GM23338 (cell line): ENCODE data around the gene SLC17A6. TPM values are rescaled to one million over a fixed set of nuclear protein-coding genes. Genes with fewer than 3 reads are reported as not detected.

ENCODE experiments used
- ATAC-seq: fragments of 200-7000 bp; cut with Tn5 transposase; 3 replicates; pipeline ENCODE4 v1.9.1; 2020
- DNase-seq: peaks from one replicate; pipeline ENCODE4 v3.0.0-alpha.2; 2015; ENCODE audit warnings: low spot score
- H2AFZ ChIP-seq: fragments of 200-600 bp; sonication (generic); 2 replicates; pipeline ENCODE4 v1.8.0; 2016; ENCODE audit warnings: antibody characterized with exemption, mild to moderate bottlenecking, moderate library complexity
- H3F3A ChIP-seq: fragments of 200-600 bp; sonication (generic); replicated peaks from 2 replicates; pipeline ENCODE4 v1.8.0; 2017; ENCODE audit warnings: antibody characterized with exemption, mixed run types, low read depth
- H3K27ac ChIP-seq: fragments of 200-600 bp; sonication (generic); 2 replicates; pipeline ENCODE4 v1.6.1; 2016; ENCODE audit warnings: low read depth
- H3K27me3 ChIP-seq: fragments of 200-600 bp; sonication (generic); 2 replicates; pipeline ENCODE4 v1.8.0; 2016; ENCODE audit warnings: mild to moderate bottlenecking, mixed run types, moderate library complexity; ENCODE audit not compliant: insufficient read depth
- H3K36me3 ChIP-seq: fragments of 200-600 bp; sonication (generic); 2 replicates; pipeline ENCODE4 v1.8.0; 2016; ENCODE audit warnings: mild to moderate bottlenecking; ENCODE audit not compliant: insufficient read depth
- H3K4me1 ChIP-seq: fragments of 200-600 bp; sonication (generic); 2 replicates; pipeline ENCODE4 v1.8.0; 2016; ENCODE audit warnings: mild to moderate bottlenecking, moderate library complexity; ENCODE audit not compliant: insufficient read depth
- H3K4me2 ChIP-seq: fragments of 200-600 bp; sonication (generic); 2 replicates; pipeline ENCODE4 v1.7.1; 2017; ENCODE audit warnings: mixed run types
- H3K4me3 ChIP-seq: fragments of 200-600 bp; sonication (generic); 2 replicates; pipeline ENCODE4 v1.6.1; 2016; ENCODE audit warnings: mixed run types
- H3K79me2 ChIP-seq: fragments of 200-600 bp; sonication (generic); replicated peaks from 2 replicates; pipeline ENCODE4 v1.8.0; 2017; ENCODE audit warnings: mild to moderate bottlenecking; ENCODE audit not compliant: insufficient read depth
- H3K9me2 ChIP-seq: fragments of 200-600 bp; sonication (generic); 2 replicates; pipeline ENCODE4 v1.8.0; 2017; ENCODE audit not compliant: insufficient read depth
- H4K20me1 ChIP-seq: fragments of 200-600 bp; sonication (generic); replicated peaks from 2 replicates; pipeline ENCODE4 v1.8.0; 2017; ENCODE audit warnings: mild to moderate bottlenecking; ENCODE audit not compliant: insufficient read depth
- H3K27ac Mint-ChIP-seq: 2 replicates; pipeline ENCODE4 v1.8.0; 2020; ENCODE audit warnings: inconsistent platforms, mild to moderate bottlenecking, moderate library complexity, mixed read lengths
- H3K27me3 Mint-ChIP-seq: 3 replicates; pipeline ENCODE4 v1.8.0; 2022; ENCODE audit warnings: low read depth, mild to moderate bottlenecking, moderate library complexity, mixed read lengths, inconsistent platforms; ENCODE audit not compliant: insufficient read depth, poor library complexity
- H3K36me3 Mint-ChIP-seq: 3 replicates; pipeline ENCODE4 v1.8.0; 2021; ENCODE audit warnings: low read depth, mild to moderate bottlenecking, inconsistent platforms, moderate library complexity, mixed read lengths
- H3K4me1 Mint-ChIP-seq: 3 replicates; pipeline ENCODE4 v1.8.0; 2020; ENCODE audit warnings: mild to moderate bottlenecking, inconsistent platforms, mixed read lengths
- H3K4me3 Mint-ChIP-seq: 3 replicates; pipeline ENCODE4 v1.8.0; 2021; ENCODE audit warnings: moderate library complexity, mild to moderate bottlenecking, inconsistent platforms, mixed read lengths
- H3K9me3 Mint-ChIP-seq: 3 replicates; pipeline ENCODE4 v1.8.0; 2020; ENCODE audit warnings: moderate library complexity, mild to moderate bottlenecking, inconsistent platforms, mixed read lengths
- EZH2phosphoT487 ChIP-seq: fragments of 200-600 bp; sonication (generic); IDR thresholded peaks from one replicate; pipeline ENCODE4 v1.8.1; 2018; ENCODE audit warnings: antibody characterized with exemption; ENCODE audit not compliant: unreplicated experiment
- ZNF331 ChIP-seq: fragments of 250-450 bp; sonication (Bioruptor Pico); IDR thresholded peaks from 2 replicates; pipeline ENCODE4 v1.5.0; 2020; ENCODE audit warnings: low read depth, mild to moderate bottlenecking, moderate library complexity
- polyA plus RNA-seq: library from polyadenylated mRNA; unstranded; fragments of >200 nt; fragmentation: Nextera tagmentation; extraction: Ambion mirVana; gene quantifications from 2 replicates; pipeline ENCODE4 v1.2.1, GENCODE V29; 2016
- total RNA-seq: library from RNA; depleted of rRNA; stranded (reverse); fragments of >200 nt; shearing (Covaris generic); gene quantifications from 2 replicates; pipeline ENCODE4 v1.2.3, GENCODE V29; 2014; rRNA removed
- TF ChIP-seq, protein P1 (sequence below), 2 experiments: fragments of 200-600 bp in 1 of 2; sonication (generic) in 1 of 2; conservative IDR thresholded peaks; 2 replicates each; pipeline versions ENCODE4 v1.5.1 to v1.6.1; 2016 to 2017; ENCODE audit warnings: antibody characterized with exemption in 2 of 2, low read depth in 2 of 2, mild to moderate bottlenecking in 2 of 2, moderate library complexity in 1 of 2

SLC17A6 gene
- total and polyA plus RNA-seq, 2 experiments from 2014 or later, result 0.31 TPM

DNA sequence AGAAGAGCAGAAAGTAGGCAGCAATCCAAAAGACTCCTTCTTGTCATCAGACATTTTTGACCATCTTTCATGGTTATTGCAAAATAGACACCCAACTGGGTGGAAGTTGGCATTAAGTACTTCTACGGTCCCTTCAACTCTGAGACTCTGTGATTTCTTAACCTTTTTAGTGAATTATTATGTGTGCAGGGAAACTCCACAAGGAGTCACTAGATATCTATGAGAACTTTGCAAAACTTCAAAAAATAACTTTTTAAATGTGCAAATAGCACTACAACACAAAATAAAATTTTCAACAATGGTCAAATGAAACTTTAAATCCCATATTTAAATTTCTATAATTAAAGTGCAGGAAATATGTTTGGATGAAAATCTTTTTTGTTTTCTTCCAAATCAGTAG, 88.7 kb downstream of the SLC17A6 start:
- no peak overlapping the region for H3K4me2 ChIP-seq
- no peak overlapping the region for H3K4me3 Mint-ChIP-seq
- TF ChIP-seq EZH2phosphoT487, result no peak
- no peak for TF ChIP-seq ZNF331 (CRISPR knock-in tag)
- TF ChIP-seq, protein P1, sequence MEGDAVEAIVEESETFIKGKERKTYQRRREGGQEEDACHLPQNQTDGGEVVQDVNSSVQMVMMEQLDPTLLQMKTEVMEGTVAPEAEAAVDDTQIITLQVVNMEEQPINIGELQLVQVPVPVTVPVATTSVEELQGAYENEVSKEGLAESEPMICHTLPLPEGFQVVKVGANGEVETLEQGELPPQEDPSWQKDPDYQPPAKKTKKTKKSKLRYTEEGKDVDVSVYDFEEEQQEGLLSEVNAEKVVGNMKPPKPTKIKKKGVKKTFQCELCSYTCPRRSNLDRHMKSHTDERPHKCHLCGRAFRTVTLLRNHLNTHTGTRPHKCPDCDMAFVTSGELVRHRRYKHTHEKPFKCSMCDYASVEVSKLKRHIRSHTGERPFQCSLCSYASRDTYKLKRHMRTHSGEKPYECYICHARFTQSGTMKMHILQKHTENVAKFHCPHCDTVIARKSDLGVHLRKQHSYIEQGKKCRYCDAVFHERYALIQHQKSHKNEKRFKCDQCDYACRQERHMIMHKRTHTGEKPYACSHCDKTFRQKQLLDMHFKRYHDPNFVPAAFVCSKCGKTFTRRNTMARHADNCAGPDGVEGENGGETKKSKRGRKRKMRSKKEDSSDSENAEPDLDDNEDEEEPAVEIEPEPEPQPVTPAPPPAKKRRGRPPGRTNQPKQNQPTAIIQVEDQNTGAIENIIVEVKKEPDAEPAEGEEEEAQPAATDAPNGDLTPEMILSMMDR (conservative IDR thresholded peaks at IDR 0.05; ENCODE audit: low read depth in 2 of 2), result no peak
- H3K27ac Mint-ChIP-seq, result no peak overlapping the region
- H3K27me3 ChIP-seq, result no peaks in the 10 kb centered on the region
- no peak overlapping the region for H2AFZ ChIP-seq
- H3K36me3 Mint-ChIP-seq, result no peaks in the 10 kb centered on the region
- DNase-seq, result no peak
- H3K4me3 ChIP-seq, result no peak overlapping the region
- H3K4me1 Mint-ChIP-seq, result peaks cover 12% of the 10 kb centered on the region
- H3K4me1 ChIP-seq, result peaks cover 12% of the 10 kb centered on the region
- no peaks in the 10 kb centered on the region for H3K27me3 Mint-ChIP-seq
- H3F3A ChIP-seq, result no peaks in the 10 kb centered on the region
- no peaks in the 10 kb centered on the region for H4K20me1 ChIP-seq
- H3K27ac ChIP-seq, result no peak overlapping the region
- H3K9me2 ChIP-seq, result no peaks in the 10 kb centered on the region
- no peaks in the 10 kb centered on the region; the same call in 2 of the 3 replicates for H3K9me3 Mint-ChIP-seq
- no peaks in the 10 kb centered on the region for H3K79me2 ChIP-seq
- ATAC-seq, result no peak
- no peaks in the 10 kb centered on the region for H3K36me3 ChIP-seq

Other genes starting within 250 kb of the SLC17A6 start
- gene ANO5, start 145.3 kb upstream of the SLC17A6 start, total RNA-seq, result 6.8 and 8.3 TPM in 2 replicates
- gene ANO5, start 145.3 kb upstream of the SLC17A6 start, polyA plus RNA-seq, result 1.7 and 1.8 TPM in 2 replicates